GM23338 (cell line): ENCODE measurements around the gene KLC3. TPM values are rescaled to one million over a fixed set of nuclear protein-coding genes. Genes with fewer than 3 reads are reported as not detected.

Source experiments
- ATAC-seq: fragments of 200-7000 bp; cut with Tn5 transposase; 3 replicates; pipeline ENCODE4 v1.9.1; 2020
- DNase-seq: peaks from one replicate; pipeline ENCODE4 v3.0.0-alpha.2; 2015; ENCODE audit warnings: low spot score
- H2AFZ ChIP-seq: fragments of 200-600 bp; sonication (generic); 2 replicates; pipeline ENCODE4 v1.8.0; 2016; ENCODE audit warnings: antibody characterized with exemption, mild to moderate bottlenecking, moderate library complexity
- H3F3A ChIP-seq: fragments of 200-600 bp; sonication (generic); replicated peaks from 2 replicates; pipeline ENCODE4 v1.8.0; 2017; ENCODE audit warnings: antibody characterized with exemption, mixed run types, low read depth
- H3K27ac ChIP-seq: fragments of 200-600 bp; sonication (generic); 2 replicates; pipeline ENCODE4 v1.6.1; 2016; ENCODE audit warnings: low read depth
- H3K27me3 ChIP-seq: fragments of 200-600 bp; sonication (generic); 2 replicates; pipeline ENCODE4 v1.8.0; 2016; ENCODE audit warnings: mild to moderate bottlenecking, mixed run types, moderate library complexity; ENCODE audit not compliant: insufficient read depth
- H3K36me3 ChIP-seq: fragments of 200-600 bp; sonication (generic); 2 replicates; pipeline ENCODE4 v1.8.0; 2016; ENCODE audit warnings: mild to moderate bottlenecking; ENCODE audit not compliant: insufficient read depth
- H3K4me1 ChIP-seq: fragments of 200-600 bp; sonication (generic); 2 replicates; pipeline ENCODE4 v1.8.0; 2016; ENCODE audit warnings: mild to moderate bottlenecking, moderate library complexity; ENCODE audit not compliant: insufficient read depth
- H3K4me2 ChIP-seq: fragments of 200-600 bp; sonication (generic); 2 replicates; pipeline ENCODE4 v1.7.1; 2017; ENCODE audit warnings: mixed run types
- H3K4me3 ChIP-seq: fragments of 200-600 bp; sonication (generic); 2 replicates; pipeline ENCODE4 v1.6.1; 2016; ENCODE audit warnings: mixed run types
- H3K79me2 ChIP-seq: fragments of 200-600 bp; sonication (generic); replicated peaks from 2 replicates; pipeline ENCODE4 v1.8.0; 2017; ENCODE audit warnings: mild to moderate bottlenecking; ENCODE audit not compliant: insufficient read depth
- H3K9me2 ChIP-seq: fragments of 200-600 bp; sonication (generic); 2 replicates; pipeline ENCODE4 v1.8.0; 2017; ENCODE audit not compliant: insufficient read depth
- H4K20me1 ChIP-seq: fragments of 200-600 bp; sonication (generic); replicated peaks from 2 replicates; pipeline ENCODE4 v1.8.0; 2017; ENCODE audit warnings: mild to moderate bottlenecking; ENCODE audit not compliant: insufficient read depth
- H3K27ac Mint-ChIP-seq: 2 replicates; pipeline ENCODE4 v1.8.0; 2020; ENCODE audit warnings: inconsistent platforms, mild to moderate bottlenecking, moderate library complexity, mixed read lengths
- H3K27me3 Mint-ChIP-seq: 3 replicates; pipeline ENCODE4 v1.8.0; 2022; ENCODE audit warnings: low read depth, mild to moderate bottlenecking, moderate library complexity, mixed read lengths, inconsistent platforms; ENCODE audit not compliant: insufficient read depth, poor library complexity
- H3K36me3 Mint-ChIP-seq: 3 replicates; pipeline ENCODE4 v1.8.0; 2021; ENCODE audit warnings: low read depth, mild to moderate bottlenecking, inconsistent platforms, moderate library complexity, mixed read lengths
- H3K4me1 Mint-ChIP-seq: 3 replicates; pipeline ENCODE4 v1.8.0; 2020; ENCODE audit warnings: mild to moderate bottlenecking, inconsistent platforms, mixed read lengths
- H3K4me3 Mint-ChIP-seq: 3 replicates; pipeline ENCODE4 v1.8.0; 2021; ENCODE audit warnings: moderate library complexity, mild to moderate bottlenecking, inconsistent platforms, mixed read lengths
- H3K9me3 Mint-ChIP-seq: 3 replicates; pipeline ENCODE4 v1.8.0; 2020; ENCODE audit warnings: moderate library complexity, mild to moderate bottlenecking, inconsistent platforms, mixed read lengths
- CREB1 ChIP-seq: fragments of 250-450 bp; sonication (Bioruptor Pico); IDR thresholded peaks from 2 replicates; pipeline ENCODE4 v1.5.0; 2020; ENCODE audit warnings: low read depth, mild to moderate bottlenecking, moderate library complexity
- CTCF ChIP-seq, 2 experiments: fragments of 200-600 bp in 1 of 2; sonication (generic) in 1 of 2; conservative IDR thresholded peaks; 2 replicates each; pipeline versions ENCODE4 v1.5.1 to v1.6.1; 2016 to 2017; ENCODE audit warnings: antibody characterized with exemption in 2 of 2, low read depth in 2 of 2, mild to moderate bottlenecking in 2 of 2, moderate library complexity in 1 of 2
- ETS1 ChIP-seq: IDR thresholded peaks from 2 replicates; pipeline ENCODE4 v1.6.1; 2016; ENCODE audit warnings: antibody characterized with exemption
- EZH2 ChIP-seq: fragments of 200-600 bp; sonication (generic); IDR thresholded peaks from one replicate; pipeline ENCODE4 v1.8.0; 2017; ENCODE audit warnings: antibody characterized with exemption, mild to moderate bottlenecking, low read depth; ENCODE audit not compliant: unreplicated experiment
- EZH2phosphoT487 ChIP-seq: fragments of 200-600 bp; sonication (generic); IDR thresholded peaks from one replicate; pipeline ENCODE4 v1.8.1; 2018; ENCODE audit warnings: antibody characterized with exemption; ENCODE audit not compliant: unreplicated experiment
- POLR2AphosphoS5 ChIP-seq: IDR thresholded peaks from 2 replicates; pipeline ENCODE4 v1.6.1; 2016; ENCODE audit warnings: antibody characterized with exemption, low read depth
- REST ChIP-seq: IDR thresholded peaks from one replicate; pipeline ENCODE4 v1.6.1; 2018; ENCODE audit warnings: antibody characterized with exemption; ENCODE audit not compliant: unreplicated experiment
- STAT1 ChIP-seq: IDR thresholded peaks from one replicate; pipeline ENCODE4 v1.6.1; 2016; ENCODE audit warnings: antibody characterized with exemption; ENCODE audit not compliant: unreplicated experiment
- ZNF462 ChIP-seq: fragments of 250-450 bp; sonication (Bioruptor Pico); IDR thresholded peaks from 2 replicates; pipeline ENCODE4 v1.5.0; 2020; ENCODE audit warnings: mild to moderate bottlenecking, moderate library complexity
- polyA plus RNA-seq: library from polyadenylated mRNA; unstranded; fragments of >200 nt; fragmentation: Nextera tagmentation; extraction: Ambion mirVana; gene quantifications from 2 replicates; pipeline ENCODE4 v1.2.1, GENCODE V29; 2016
- total RNA-seq: library from RNA; depleted of rRNA; stranded (reverse); fragments of >200 nt; shearing (Covaris generic); gene quantifications from 2 replicates; pipeline ENCODE4 v1.2.3, GENCODE V29; 2014

Gene KLC3
- total and polyA plus RNA-seq, 2 experiments from 2014 or later: 3.1 to 6.4 TPM

- TF ChIP-seq REST: no peak
- TF ChIP-seq STAT1: no peak
- TF ChIP-seq CTCF (conservative IDR thresholded peaks at IDR 0.05; ENCODE audit: low read depth in 2 of 2): no peak
Measured at GRCh38 chr19:45322311-45322710, 18.2 kb upstream of the KLC3 start (continued).

GRCh38 chr19:45322744-45323281, 17.7 kb upstream of the KLC3 start, which contains the start of gene CKM:
Gene CKM (minus strand): TSS chr19:45322875. CDS start chr19:45319713, 3,162 bp downstream.
- H3K36me3 ChIP-seq: no peaks in the 10 kb centered on the region
- no peaks in the 10 kb centered on the region for H3K79me2 ChIP-seq
- peaks cover 38% of the 10 kb centered on the region for H3K27me3 Mint-ChIP-seq
- peaks cover 14% of the 10 kb centered on the region for H3K4me1 Mint-ChIP-seq
- ATAC-seq: no peak; the same call in 2 of the 3 replicates
- peaks cover 21% of the 10 kb centered on the region; the same call in 1 of the 2 replicates for H3F3A ChIP-seq
- no peaks in the 10 kb centered on the region for H3K36me3 Mint-ChIP-seq
- H3K27ac Mint-ChIP-seq: no peak within 1 kb of the TSS
- peak within 1 kb of the TSS; percentile 60 for H3K4me3 Mint-ChIP-seq
- H4K20me1 ChIP-seq: no peaks in the 10 kb centered on the region
- H3K27me3 ChIP-seq: peaks cover 35% of the 10 kb centered on the region
- no peak for DNase-seq
- peaks cover 18% of the 10 kb centered on the region for H3K4me1 ChIP-seq
- H3K9me3 Mint-ChIP-seq: no peaks in the 10 kb centered on the region; the same call in 2 of the 3 replicates
- H3K4me3 ChIP-seq: peak within 1 kb of the TSS; percentile 59
- H3K4me2 ChIP-seq: peak within 1 kb of the TSS; percentile 85
- H2AFZ ChIP-seq: peak within 1 kb of the TSS; percentile 93
- no peaks in the 10 kb centered on the region for H3K9me2 ChIP-seq
- H3K27ac ChIP-seq: no peak within 1 kb of the TSS
- TF ChIP-seq EZH2 (no peak), EZH2phosphoT487 (no peak), CREB1 (CRISPR knock-in tag) (no peak), ZNF462 (CRISPR knock-in tag) (no peak), ETS1 (no peak), CTCF (conservative IDR thresholded peaks at IDR 0.05; ENCODE audit: low read depth in 2 of 2) (no peak), POLR2AphosphoS5 (no peak)
